GM12878 (cell line): ENCODE results near the gene CHRM2. TPM values are rescaled to one million over a fixed set of nuclear protein-coding genes. Genes with fewer than 3 reads are reported as not detected.

ENCODE experiments used
- ATAC-seq: fragments of 200-7000 bp; cut with Tn5 transposase; 3 replicates; pipeline ENCODE4 v1.9.1; 2020; ENCODE audit warnings: mild to moderate bottlenecking, moderate library complexity
- BruUV-seq: library from RNA; stranded (reverse); fragments of 400-500 nt; replicated peaks from 2 replicates; lab custom pipeline; 2021; lab: Mats Ljungman, UMichigan
- CTCF ChIA-PET: fragments of 300-600 bp; sonication (Branson Sonifier 250); formaldehyde crosslinking; extraction: SDS; loops from one replicate; lab custom pipeline; 2021; ENCODE audit warnings: inconsistent platforms; lab: Yijun Ruan, JAX
- POLR2A ChIA-PET: fragments of 350-600 bp; formaldehyde crosslinking; extraction: SDS; loops from one replicate; lab custom pipeline; 2021; ENCODE audit warnings: inconsistent platforms; lab: Charles Lee
- RAD21 ChIA-PET: fragments of 300-600 bp; sonication (Branson Sonifier 250); formaldehyde crosslinking; loops from one replicate; lab custom pipeline; 2023; ENCODE audit warnings: antibody characterized with exemption; ENCODE audit not compliant: unreplicated experiment; lab: Charles Lee
- SMC1A ChIA-PET: fragments of 300-600 bp; sonication (Branson Sonifier 250); formaldehyde crosslinking; loops from one replicate; lab custom pipeline; 2023; ENCODE audit not compliant: unreplicated experiment, uncharacterized antibody; lab: Charles Lee
- DNase-seq: peaks from one replicate; pipeline ENCODE4 v3.0.0-alpha.2; 2011; ENCODE audit warnings: low read depth, low spot score
- FAIRE-seq: peaks from 3 replicates; lab custom pipeline; 2011; peaks lifted over from hg19 to GRCh38; lab: Jason Lieb, UNC
- H2AFZ ChIP-seq: 2 replicates; pipeline ENCODE4 v1.6.0; 2011; ENCODE audit warnings: low read depth, low read length, control low read depth; ENCODE audit not compliant: control insufficient read depth
- H3K27ac ChIP-seq: 2 replicates; pipeline ENCODE4 v1.5.1; 2011; ENCODE audit warnings: control low read depth; ENCODE audit not compliant: control insufficient read depth, insufficient read depth
- H3K27me3 ChIP-seq, 2 experiments: replicated peaks in 1 of 2; 2 replicates each; pipeline versions ENCODE4 v1.6.0 to v1.6.1; 2011; ENCODE audit warnings: low read length in 1 of 2; ENCODE audit not compliant: control insufficient read depth in 2 of 2, insufficient read depth in 2 of 2
- H3K36me3 ChIP-seq, 2 experiments: 2 replicates each; pipeline ENCODE4 v1.5.1; 2011; ENCODE audit warnings: low read length in 1 of 2; ENCODE audit not compliant: control insufficient read depth in 2 of 2, insufficient read depth in 2 of 2
- H3K4me1 ChIP-seq: 2 replicates; pipeline ENCODE4 v1.6.1; 2011; ENCODE audit warnings: mild to moderate bottlenecking, low read length, moderate library complexity, mixed read lengths; ENCODE audit not compliant: control insufficient read depth, insufficient read depth
- H3K4me2 ChIP-seq: 2 replicates; pipeline ENCODE4 v1.6.0; 2011; ENCODE audit warnings: control low read depth; ENCODE audit not compliant: control insufficient read depth, insufficient read depth
- H3K4me3 ChIP-seq: fragments of 200-600 bp; sonication (generic); 2 replicates; pipeline ENCODE4 v1.5.1; 2016
- H3K79me2 ChIP-seq: 2 replicates; pipeline ENCODE4 v1.6.0; 2011; ENCODE audit warnings: low read length; ENCODE audit not compliant: control insufficient read depth, insufficient read depth
- H3K9ac ChIP-seq: 2 replicates; pipeline ENCODE4 v1.8.0; 2011; ENCODE audit warnings: low read length, control low read depth, mixed read lengths; ENCODE audit not compliant: control insufficient read depth, insufficient read depth
- H3K9me3 ChIP-seq: replicated peaks from 3 replicates; pipeline ENCODE4 v1.5.1; 2011; ENCODE audit warnings: mild to moderate bottlenecking, low read length; ENCODE audit not compliant: control insufficient read depth, insufficient read depth
- H4K20me1 ChIP-seq: 2 replicates; pipeline ENCODE4 v1.6.0; 2011; ENCODE audit not compliant: control insufficient read depth, insufficient read depth
- ASH2L ChIP-seq: fragments of 300-600, 200-600 bp; sonication (generic); IDR thresholded peaks from 2 replicates; pipeline ENCODE4 v1.6.1; 2017; ENCODE audit warnings: low read depth, mild to moderate bottlenecking, borderline replicate concordance
- BHLHE40 ChIP-seq, 2 experiments: fragments of 450-650 bp in 1 of 2; IDR thresholded peaks; 2 replicates each; pipeline ENCODE4 v1.6.1; 2011 to 2017; ENCODE audit warnings: low read depth in 2 of 2, borderline replicate concordance in 1 of 2, improper control_type of control experiment in 1 of 2, low read length in 1 of 2, mild to moderate bottlenecking in 1 of 2
- CBFB ChIP-seq: IDR thresholded peaks from 2 replicates; pipeline ENCODE4 v1.6.1; 2016; ENCODE audit warnings: antibody characterized with exemption, low read depth
- CBX3 ChIP-seq: fragments of 200-600 bp; sonication (generic); IDR thresholded peaks from 2 replicates; pipeline ENCODE4 v1.6.1; 2016; ENCODE audit warnings: low read depth, borderline replicate concordance
- GATAD2B ChIP-seq: fragments of 450-650 bp; conservative IDR thresholded peaks from 2 replicates; pipeline ENCODE4 v1.6.1; 2017; ENCODE audit warnings: low read depth, mild to moderate bottlenecking, moderate library complexity
- RAD21 ChIP-seq: IDR thresholded peaks from 2 replicates; pipeline ENCODE4 v1.6.1; 2011; ENCODE audit warnings: mild to moderate bottlenecking, low read depth, low read length, moderate library complexity; ENCODE audit not compliant: insufficient read depth
- RBBP5 ChIP-seq: fragments of 200-600 bp; sonication (generic); conservative IDR thresholded peaks from 2 replicates; pipeline ENCODE4 v1.6.1; 2016
- SIN3A ChIP-seq: IDR thresholded peaks from 2 replicates; pipeline ENCODE4 v1.6.1; 2012; ENCODE audit warnings: low read depth, low read length, improper control_type of control experiment
- SPI1 ChIP-seq: IDR thresholded peaks from 2 replicates; pipeline ENCODE4 v1.6.1; 2011; ENCODE audit warnings: low read depth, mild to moderate bottlenecking, low read length, moderate library complexity, borderline replicate concordance; ENCODE audit not compliant: insufficient read depth
- SUZ12 ChIP-seq: fragments of 200-600 bp; sonication (generic); IDR thresholded peaks from one replicate; pipeline ENCODE4 v1.6.1; 2018; ENCODE audit warnings: antibody characterized with exemption, mild to moderate bottlenecking; ENCODE audit not compliant: unreplicated experiment
- TBL1XR1 ChIP-seq: IDR thresholded peaks from 2 replicates; pipeline ENCODE4 v1.6.1; 2012; ENCODE audit warnings: low read depth, low read length, improper control_type of control experiment
- YY1 ChIP-seq: IDR thresholded peaks from 2 replicates; pipeline ENCODE4 v1.6.1; 2011; ENCODE audit warnings: low read depth, mild to moderate bottlenecking, low read length
- WGBS: methylation state at CpG from one replicate; pipeline ENCODE4 v1.1.6; 2016; ENCODE audit warnings: low lambda C conversion rate; ENCODE audit not compliant: insufficient replicate concordance, insufficient coverage; ENCODE audit errors: missing lambda C conversion rate; 5-methylcytosine and 5-hydroxymethylcytosine counted together
- in situ Hi-C: fragments of 300-500 bp; cut with MboI; formaldehyde crosslinking; loops from 9 replicates; pipeline ENCODE4 v1.14.3; 2018; ENCODE audit warnings: mixed read lengths
- intact Hi-C: fragments of 100-400 bp; cut with micrococcal nuclease; formaldehyde crosslinking; loops from one replicate; pipeline ENCODE4 v1.14.2; 2022; ENCODE audit not compliant: unreplicated experiment
- polyA plus RNA-seq, 11 experiments: library from polyadenylated mRNA; depleted of rRNA in 4 of 11; unstranded in 6 of 11; stranded (reverse) in 5 of 11; fragments of >200 nt; fragmentation: Nextera tagmentation in 4 of 11; fragmentation: Illumina TruSeq in 1 of 11; extraction: Ambion mirVana in 4 of 11; extraction: Trizol in 1 of 11; gene quantifications; 1 replicate in 1 of 11; 2 replicates in 10 of 11; pipeline versions ENCODE4 v1.2.1 to v1.2.3, GENCODE V29; 2011 to 2016; ENCODE audit warnings: inconsistent platforms in 2 of 11, missing spikeins in 2 of 11, low read depth in 1 of 11
- total RNA-seq, 4 experiments: library from RNA; depleted of rRNA in 3 of 4; stranded (reverse); fragments of >200 nt in 3 of 4; fragmentation: Illumina TruSeq in 1 of 4; extraction: Trizol in 1 of 4; gene quantifications; 2 replicates each; pipeline versions ENCODE4 v1.2.1 to v1.2.3, GENCODE V29; 2013 to 2021
- TF ChIP-seq, protein P1 (sequence below): fragments of 150-350 bp; IDR thresholded peaks from 2 replicates; pipeline ENCODE4 v1.6.1; 2016; ENCODE audit warnings: low read depth, low read length
- TF ChIP-seq, protein P2 (sequence below): IDR thresholded peaks from 2 replicates; pipeline ENCODE4 v1.6.1; 2011; ENCODE audit warnings: mild to moderate bottlenecking, low read depth, low read length, moderate library complexity; ENCODE audit not compliant: insufficient replicate concordance
- TF ChIP-seq, protein P3 (sequence below): fragments of 450-650 bp; formaldehyde crosslinking; IDR thresholded peaks from 2 replicates; pipeline ENCODE4 v1.4.0; 2022; ENCODE audit warnings: mild to moderate bottlenecking, moderate library complexity
- TF ChIP-seq, protein P4 (sequence below): IDR thresholded peaks from 2 replicates; pipeline ENCODE4 v1.6.1; 2012; ENCODE audit warnings: low read depth, low read length, improper control_type of control experiment

The CHRM2 gene
- total and polyA plus RNA-seq, 10 of the 15 experiments (the other 5 are each of a cell fraction or from before 2014, with no cell fraction given): 0.05 TPM; not detected in 9

DNA sequence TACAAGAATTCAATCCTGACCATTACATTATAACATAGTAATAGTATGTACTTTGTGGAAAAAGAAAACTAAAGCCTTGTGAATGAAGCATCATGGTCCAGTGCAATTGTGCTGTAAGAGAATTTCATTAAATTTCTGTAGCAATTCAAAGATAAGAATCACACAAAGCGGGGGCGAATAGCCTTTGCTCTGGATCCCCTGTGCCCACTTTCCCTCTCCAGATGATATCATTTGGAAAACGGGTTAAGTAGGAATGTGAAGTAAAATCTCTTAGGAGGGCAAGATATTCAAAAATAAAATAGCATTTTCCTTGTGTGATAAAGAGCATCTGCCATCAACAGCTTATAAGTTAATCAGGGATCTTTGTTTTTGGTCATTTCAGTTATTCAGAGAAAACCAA lies 177.1 kb downstream of the CHRM2 start:
- Histone ChIP-seq H3K9me3 (no peaks in the 10 kb centered on the region), H3K4me1 (no peaks in the 10 kb centered on the region), H2AFZ (no peak overlapping the region), H3K79me2 (no peaks in the 10 kb centered on the region), H3K4me2 (no peak overlapping the region), H3K36me3 (no peaks in the 10 kb centered on the region), H3K27ac (no peak overlapping the region), H3K4me3 (no peak overlapping the region), H3K9ac (no peak overlapping the region), H3K27me3 (no peaks in the 10 kb centered on the region), H4K20me1 (no peaks in the 10 kb centered on the region)
- ATAC-seq (no peak), DNase-seq (no peak), FAIRE-seq (no peak)
- RAD21 ChIA-PET: no interaction called here
- in situ Hi-C loops (no loop called here), intact Hi-C loops (no loop called here)
- POLR2A ChIA-PET: no interaction called here
- CTCF ChIA-PET: interaction anchor here (0.9 kb wide), 1 partner anchor 10 kb away, joined by 3 read pairs; no protein-coding TSS in a partner anchor
- SMC1A ChIA-PET: interaction anchor here (0.6 kb wide), 1 partner anchor 978 kb away, joined by 3 read pairs; no protein-coding TSS in a partner anchor
- WGBS: 48% methylated on average over 3 of the region's 3 CpGs
- TF ChIP-seq, protein P1, sequence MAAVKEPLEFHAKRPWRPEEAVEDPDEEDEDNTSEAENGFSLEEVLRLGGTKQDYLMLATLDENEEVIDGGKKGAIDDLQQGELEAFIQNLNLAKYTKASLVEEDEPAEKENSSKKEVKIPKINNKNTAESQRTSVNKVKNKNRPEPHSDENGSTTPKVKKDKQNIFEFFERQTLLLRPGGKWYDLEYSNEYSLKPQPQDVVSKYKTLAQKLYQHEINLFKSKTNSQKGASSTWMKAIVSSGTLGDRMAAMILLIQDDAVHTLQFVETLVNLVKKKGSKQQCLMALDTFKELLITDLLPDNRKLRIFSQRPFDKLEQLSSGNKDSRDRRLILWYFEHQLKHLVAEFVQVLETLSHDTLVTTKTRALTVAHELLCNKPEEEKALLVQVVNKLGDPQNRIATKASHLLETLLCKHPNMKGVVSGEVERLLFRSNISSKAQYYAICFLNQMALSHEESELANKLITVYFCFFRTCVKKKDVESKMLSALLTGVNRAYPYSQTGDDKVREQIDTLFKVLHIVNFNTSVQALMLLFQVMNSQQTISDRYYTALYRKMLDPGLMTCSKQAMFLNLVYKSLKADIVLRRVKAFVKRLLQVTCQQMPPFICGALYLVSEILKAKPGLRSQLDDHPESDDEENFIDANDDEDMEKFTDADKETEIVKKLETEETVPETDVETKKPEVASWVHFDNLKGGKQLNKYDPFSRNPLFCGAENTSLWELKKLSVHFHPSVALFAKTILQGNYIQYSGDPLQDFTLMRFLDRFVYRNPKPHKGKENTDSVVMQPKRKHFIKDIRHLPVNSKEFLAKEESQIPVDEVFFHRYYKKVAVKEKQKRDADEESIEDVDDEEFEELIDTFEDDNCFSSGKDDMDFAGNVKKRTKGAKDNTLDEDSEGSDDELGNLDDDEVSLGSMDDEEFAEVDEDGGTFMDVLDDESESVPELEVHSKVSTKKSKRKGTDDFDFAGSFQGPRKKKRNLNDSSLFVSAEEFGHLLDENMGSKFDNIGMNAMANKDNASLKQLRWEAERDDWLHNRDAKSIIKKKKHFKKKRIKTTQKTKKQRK: no peak
- no peak for TF ChIP-seq TBL1XR1
- no peak for TF ChIP-seq GATAD2B
- TF ChIP-seq, protein P2, sequence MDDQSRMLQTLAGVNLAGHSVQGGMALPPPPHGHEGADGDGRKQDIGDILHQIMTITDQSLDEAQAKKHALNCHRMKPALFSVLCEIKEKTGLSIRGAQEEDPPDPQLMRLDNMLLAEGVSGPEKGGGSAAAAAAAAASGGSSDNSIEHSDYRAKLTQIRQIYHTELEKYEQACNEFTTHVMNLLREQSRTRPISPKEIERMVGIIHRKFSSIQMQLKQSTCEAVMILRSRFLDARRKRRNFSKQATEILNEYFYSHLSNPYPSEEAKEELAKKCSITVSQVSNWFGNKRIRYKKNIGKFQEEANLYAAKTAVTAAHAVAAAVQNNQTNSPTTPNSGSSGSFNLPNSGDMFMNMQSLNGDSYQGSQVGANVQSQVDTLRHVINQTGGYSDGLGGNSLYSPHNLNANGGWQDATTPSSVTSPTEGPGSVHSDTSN: no peak
- TF ChIP-seq YY1: no peak
- TF ChIP-seq SIN3A: no peak
- no peak for TF ChIP-seq SUZ12
- no peak for TF ChIP-seq BHLHE40 (IDR thresholded peaks at IDR 0.05; ENCODE audit: borderline replicate concordance in 1 of 2, low read depth in 2 of 2, low read length in 1 of 2)
- no peak for TF ChIP-seq RBBP5
- TF ChIP-seq, protein P3, sequence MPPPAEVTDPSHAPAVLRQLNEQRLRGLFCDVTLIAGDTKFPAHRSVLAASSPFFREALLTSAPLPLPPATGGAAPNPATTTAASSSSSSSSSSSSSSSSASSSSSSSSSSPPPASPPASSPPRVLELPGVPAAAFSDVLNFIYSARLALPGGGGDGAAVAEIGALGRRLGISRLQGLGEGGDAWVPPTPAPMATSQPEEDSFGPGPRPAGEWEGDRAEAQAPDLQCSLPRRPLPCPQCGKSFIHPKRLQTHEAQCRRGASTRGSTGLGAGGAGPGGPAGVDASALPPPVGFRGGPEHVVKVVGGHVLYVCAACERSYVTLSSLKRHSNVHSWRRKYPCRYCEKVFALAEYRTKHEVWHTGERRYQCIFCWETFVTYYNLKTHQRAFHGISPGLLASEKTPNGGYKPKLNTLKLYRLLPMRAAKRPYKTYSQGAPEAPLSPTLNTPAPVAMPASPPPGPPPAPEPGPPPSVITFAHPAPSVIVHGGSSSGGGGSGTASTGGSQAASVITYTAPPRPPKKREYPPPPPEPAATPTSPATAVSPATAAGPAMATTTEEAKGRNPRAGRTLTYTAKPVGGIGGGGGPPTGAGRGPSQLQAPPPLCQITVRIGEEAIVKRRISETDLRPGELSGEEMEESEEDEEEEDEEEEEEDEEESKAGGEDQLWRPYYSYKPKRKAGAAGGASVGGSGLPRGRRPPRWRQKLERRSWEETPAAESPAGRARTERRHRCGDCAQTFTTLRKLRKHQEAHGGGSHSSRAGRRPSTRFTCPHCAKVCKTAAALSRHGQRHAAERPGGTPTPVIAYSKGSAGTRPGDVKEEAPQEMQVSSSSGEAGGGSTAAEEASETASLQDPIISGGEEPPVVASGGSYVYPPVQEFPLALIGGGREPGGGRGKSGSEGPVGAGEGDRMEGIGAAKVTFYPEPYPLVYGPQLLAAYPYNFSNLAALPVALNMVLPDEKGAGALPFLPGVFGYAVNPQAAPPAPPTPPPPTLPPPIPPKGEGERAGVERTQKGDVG: no peak
- TF ChIP-seq CBFB: no peak
- no peak for TF ChIP-seq SPI1
- TF ChIP-seq, protein P4, sequence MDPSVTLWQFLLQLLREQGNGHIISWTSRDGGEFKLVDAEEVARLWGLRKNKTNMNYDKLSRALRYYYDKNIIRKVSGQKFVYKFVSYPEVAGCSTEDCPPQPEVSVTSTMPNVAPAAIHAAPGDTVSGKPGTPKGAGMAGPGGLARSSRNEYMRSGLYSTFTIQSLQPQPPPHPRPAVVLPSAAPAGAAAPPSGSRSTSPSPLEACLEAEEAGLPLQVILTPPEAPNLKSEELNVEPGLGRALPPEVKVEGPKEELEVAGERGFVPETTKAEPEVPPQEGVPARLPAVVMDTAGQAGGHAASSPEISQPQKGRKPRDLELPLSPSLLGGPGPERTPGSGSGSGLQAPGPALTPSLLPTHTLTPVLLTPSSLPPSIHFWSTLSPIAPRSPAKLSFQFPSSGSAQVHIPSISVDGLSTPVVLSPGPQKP: no peak
- no peak for TF ChIP-seq CBX3
- no peak for TF ChIP-seq RAD21
- TF ChIP-seq ASH2L: no peak
- no TSS peak for BruUV-seq
